ENCODE data around the gene HNRNPM.
A peak's percentile ranks its signal among the peaks of the same experiment; 100 is the strongest.
"Not testable (repeated sequence)": the region's sequence is repeated elsewhere in the genome, so short reads cannot be mapped to it uniquely, and the experiment has no call there.

HNRNPM gene

DNA sequence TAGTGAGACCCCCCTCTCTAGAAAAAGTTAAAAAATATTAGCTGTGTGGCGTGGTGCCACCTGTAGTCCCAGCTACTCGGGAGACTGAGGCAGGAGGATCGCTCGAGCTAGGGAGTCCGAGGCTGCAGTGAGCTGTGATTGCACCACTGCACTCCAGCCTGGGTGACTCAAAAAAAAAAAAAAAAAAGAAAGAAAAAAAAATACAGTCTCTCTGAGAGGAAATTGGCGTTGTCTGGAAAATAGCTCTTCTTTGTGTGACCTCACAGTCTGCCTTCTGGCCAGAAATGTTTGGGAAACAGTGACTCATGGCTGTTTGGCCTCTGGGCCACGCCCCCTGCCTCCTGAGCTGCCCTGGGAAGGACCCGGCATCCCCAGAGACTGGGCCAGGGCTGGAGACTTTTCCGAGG lies 21.0 kb upstream of the HNRNPM start:
- DNase-seq, result peak in 14 of 56 donors; percentile 3 to 52 (median 20)

DNA sequence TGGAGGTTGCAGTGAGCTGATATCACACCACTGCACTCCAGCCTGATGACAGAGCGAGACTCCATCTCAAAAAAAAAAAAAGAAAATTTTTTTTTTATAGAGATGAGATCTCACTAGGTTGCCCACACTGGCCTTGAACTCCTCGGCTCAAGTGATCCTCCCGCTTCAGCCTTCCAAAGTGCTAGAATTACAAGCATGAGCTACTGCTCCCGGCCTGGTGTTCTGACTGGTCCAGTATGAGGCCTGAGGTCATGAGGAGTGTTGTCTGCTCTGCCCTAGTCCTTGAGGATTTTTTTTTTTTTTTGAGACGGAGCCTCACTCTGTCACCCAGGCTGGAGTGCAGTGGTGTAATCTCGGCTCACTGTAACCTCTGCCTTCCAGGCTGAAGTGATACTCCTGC lies 19.4 kb upstream of the HNRNPM start:
- not testable (repeated sequence) for DNase-seq

DNA sequence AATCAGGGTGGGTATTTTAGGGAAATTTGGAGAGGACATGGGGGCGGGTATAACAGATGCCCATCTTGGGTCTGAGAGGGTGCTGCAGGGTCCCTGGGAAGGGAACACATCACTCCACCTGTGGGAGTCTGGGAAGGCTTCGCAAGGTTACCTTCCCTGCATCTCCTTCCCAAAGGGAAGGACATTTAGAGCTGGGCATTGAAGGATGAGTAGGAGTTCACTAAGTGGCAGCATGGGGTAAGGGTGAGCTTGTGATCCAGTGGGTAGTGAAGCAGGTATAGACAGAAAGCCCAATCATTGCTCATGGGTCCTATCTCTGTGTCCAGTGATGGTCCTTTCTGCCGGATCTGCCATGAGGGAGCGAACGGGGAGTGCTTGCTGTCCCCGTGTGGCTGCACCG lies 18.5 kb upstream of the HNRNPM start:
- no peak for DNase-seq

- no peak for DNase-seq
Measured at GRCh38 chr19:8429044-8429443, 15.7 kb upstream of the HNRNPM start.

DNA sequence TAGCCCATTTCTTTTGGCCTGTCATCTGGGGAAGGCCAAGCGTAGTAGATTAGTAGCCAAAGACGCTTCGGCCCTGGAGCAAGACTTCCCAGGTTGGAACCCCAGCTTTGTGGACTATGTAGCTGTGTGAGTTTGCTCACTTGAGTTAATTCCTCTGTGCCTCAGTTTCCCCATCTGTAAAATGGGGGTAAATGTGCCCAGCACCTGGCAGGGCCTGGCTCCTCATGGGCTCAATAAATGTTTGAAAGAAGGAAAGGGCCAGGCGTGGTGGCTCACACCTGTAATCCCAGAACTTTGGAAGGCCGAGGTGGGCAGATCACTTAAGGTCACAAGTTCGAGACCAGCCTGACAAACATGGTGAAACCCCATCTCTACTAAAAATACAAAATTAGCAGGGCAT lies 14.9 kb upstream of the HNRNPM start:
- no peak for DNase-seq

DNA sequence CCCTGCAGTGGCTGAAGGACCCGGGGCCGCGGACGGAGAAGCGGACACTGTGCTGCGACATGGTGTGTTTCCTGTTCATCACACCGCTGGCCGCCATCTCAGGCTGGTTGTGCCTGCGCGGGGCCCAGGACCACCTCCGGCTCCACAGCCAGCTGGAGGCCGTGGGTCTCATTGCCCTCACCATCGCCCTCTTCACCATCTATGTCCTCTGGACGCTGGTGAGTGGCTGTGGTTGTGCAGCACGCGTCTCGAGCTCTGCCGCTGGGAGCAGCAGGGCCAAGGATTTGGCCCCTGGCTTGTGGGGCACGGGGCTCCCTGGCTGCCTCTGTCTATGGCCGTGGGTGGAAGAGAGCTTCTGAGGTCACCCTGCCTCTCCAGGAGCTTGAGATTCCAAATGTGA lies 14.1 kb upstream of the HNRNPM start:
- no peak for DNase-seq

GRCh38 chr19:8438236-8438635 lies 6.5 kb upstream of the HNRNPM start:
- DNase-seq, result no peak

DNA sequence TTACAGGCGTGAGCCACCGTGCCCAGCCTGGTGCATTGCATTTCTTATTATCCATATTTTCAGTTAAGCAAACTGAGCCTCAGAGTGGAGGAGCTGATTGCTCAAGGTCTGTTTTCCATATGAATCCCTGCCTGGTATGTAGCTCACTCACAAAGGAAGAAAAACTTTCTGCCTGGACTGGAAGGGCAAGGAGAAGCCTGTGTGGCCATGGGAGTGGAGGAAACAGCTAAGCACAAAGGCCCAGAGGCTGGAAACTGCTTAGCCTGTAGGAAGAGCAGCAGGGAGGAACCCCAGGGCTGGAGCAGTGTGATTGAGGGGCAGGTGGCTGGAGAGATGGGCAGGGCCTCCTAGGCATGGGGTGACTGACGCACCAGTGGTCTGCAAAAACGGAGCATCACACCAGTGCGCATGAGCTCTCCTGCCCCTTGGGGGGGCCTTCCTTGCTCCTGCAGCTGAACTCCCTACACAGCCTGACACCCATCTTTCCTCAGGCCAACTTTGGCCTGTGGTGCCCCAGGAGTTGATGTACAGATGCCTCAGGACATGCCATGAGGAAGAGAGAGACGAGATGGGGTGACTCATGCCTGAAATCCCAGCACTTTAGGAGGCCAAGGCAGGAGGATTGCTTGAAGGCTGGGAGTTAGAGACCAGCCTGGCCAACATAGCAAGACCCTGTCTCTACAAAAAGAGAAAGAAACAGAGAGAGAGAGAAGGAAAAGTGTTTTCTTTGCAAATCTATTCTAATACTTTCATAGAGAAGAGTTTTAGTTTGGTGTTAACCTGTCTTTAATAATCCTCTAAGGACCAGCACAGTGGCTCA lies 2.8 kb upstream of the HNRNPM start:
- no peak for DNase-seq

DNA sequence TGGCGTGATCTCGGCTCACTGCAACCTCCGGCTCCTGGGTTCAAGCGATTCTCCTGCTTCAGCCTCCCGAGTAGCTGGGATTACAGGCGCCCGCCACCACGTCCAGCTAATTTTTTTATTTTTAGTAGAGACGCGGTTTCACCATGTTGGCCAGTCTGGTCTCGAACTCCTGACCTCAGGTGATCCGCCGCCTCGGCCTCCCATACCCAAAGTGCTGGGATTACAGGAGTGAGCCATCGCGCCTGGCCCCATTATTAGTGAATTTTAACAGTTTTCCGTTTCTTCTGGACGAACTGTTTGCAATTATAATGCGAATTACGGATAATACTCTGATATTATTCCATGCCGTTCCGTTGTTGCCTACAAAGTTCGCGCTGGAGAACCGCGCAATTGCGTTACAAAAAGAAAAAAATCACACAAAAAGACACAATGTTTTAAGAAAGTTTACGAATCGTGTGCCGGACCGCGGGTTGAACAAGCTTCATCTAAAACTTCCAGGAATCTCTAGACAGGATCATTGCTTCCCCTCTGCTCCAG lies 567 bp upstream of the HNRNPM start:
- DNase-seq, result not testable (repeated sequence)

GRCh38 chr19:8445488-8446001 lies 770 bp downstream of the HNRNPM start:
- DNase-seq, result peak in 20 of 56 donors; percentile 8 to 43 (median 30)

- DNase-seq, result no peak
Measured at GRCh38 chr19:8446061-8446709, 1.4 kb downstream of the HNRNPM start.

GRCh38 chr19:8449830-8450229 lies 5.1 kb downstream of the HNRNPM start:
- DNase-seq, result no peak

DNA sequence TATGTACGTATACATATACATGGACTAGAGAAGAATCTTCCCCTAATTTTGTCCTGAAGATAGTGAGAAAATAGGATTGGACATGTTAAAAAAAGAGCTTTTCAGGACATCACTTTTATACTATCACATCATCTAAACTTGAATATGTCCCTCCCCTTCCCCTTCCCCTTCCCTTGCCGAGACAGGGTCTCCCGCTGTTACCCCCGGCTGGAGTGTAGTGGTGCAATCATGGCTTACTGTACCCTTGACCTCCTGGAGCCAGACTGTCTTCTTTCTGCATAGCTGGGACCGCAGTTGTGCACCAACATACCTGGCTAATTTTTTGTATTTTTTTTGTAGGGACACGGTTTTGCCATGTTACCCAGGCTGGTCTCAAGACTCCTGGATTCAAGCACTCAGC lies 6.6 kb downstream of the HNRNPM start:
- no peak for DNase-seq

DNA sequence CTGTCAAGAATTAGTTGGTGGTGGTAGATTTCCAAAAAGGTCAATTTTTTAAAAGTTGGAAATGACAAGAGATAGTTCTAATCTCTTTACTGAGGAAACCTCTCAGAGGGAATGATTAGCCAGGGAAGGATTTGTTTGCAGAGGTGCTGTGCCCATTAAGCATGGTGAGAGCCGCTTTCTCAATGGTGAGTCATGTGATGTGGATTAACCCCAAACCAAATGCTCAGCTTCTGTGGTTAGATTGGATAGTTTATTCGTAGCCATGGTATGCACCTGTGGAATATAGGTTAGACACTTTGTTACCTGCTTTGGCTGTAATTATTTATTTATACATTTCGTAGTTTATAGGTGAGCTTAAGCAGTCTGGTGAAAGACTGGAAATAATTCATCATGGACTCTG lies 7.1 kb downstream of the HNRNPM start:
- no peak for DNase-seq

GRCh38 chr19:8452446-8453123 lies 7.8 kb downstream of the HNRNPM start:
- DNase-seq, result no peak

GRCh38 chr19:8453616-8454015 lies 8.8 kb downstream of the HNRNPM start:
- DNase-seq, result no peak

GRCh38 chr19:8454218-8454617 lies 9.4 kb downstream of the HNRNPM start:
- DNase-seq, result no peak

GRCh38 chr19:8455018-8455417 lies 10.2 kb downstream of the HNRNPM start:
- no peak for DNase-seq

DNA sequence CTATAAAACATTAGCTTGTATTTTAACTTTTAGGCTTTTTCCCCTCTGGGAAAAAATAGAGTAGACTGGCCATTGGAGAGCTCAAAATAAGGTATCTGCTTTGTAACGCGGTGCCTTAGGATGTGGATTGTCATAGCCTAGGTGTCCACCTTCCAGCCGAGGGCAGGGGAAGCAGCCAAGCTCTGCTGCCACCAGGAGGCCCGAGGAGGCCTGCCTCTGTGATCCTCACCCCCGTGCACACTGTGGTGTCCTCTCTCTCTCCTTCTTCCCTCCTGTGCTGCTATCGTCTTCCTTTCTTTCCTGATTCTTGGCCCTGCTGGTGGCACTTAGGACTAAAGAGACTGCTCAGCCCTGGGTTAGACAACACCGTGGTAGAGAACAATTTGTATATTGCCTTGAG lies 11.3 kb downstream of the HNRNPM start:
- DNase-seq, result no peak

DNA sequence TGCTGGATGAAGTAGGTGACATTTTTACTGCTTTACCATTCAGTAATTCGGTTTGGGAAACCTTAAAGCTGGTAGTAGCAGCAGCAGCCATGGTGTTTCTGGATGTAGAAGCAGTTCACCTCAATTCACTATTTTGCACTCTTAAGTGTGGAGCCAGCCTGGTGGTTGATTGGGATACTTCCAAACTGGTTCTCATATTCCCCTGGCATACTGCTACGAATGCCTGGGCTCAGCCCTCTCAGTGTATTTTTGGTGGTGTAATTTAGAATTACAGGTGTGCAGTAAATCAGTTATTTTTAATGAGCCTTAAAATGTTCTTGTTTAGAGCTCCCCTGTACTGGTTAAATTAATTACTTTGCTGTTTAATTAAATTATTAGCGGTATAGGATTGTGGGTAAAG lies 12.4 kb downstream of the HNRNPM start:
- DNase-seq, result no peak

GRCh38 chr19:8457827-8458226 lies 13.1 kb downstream of the HNRNPM start:
- DNase-seq, result no peak

GRCh38 chr19:8458380-8458779 lies 13.6 kb downstream of the HNRNPM start:
- DNase-seq, result no peak

Data from amygdala (tissue), 56 donors.